GM12891 (cell line): Measurements from ENCODE around the gene NDUFB3.
"Not testable (repeated sequence)": the region's sequence is repeated elsewhere in the genome, so short reads cannot be mapped to it uniquely, and the experiment has no call there.

Experiments
- PAX5 ChIP-seq: IDR thresholded peaks from 2 replicates; pipeline ENCODE4 v1.6.1; 2011; ENCODE audit warnings: low read length, moderate library complexity, mild to moderate bottlenecking; ENCODE audit not compliant: insufficient read depth, severe bottlenecking
- POLR2A ChIP-seq: IDR thresholded peaks from 2 replicates; pipeline ENCODE4 v1.6.1; 2011; ENCODE audit warnings: low read depth, low read length, control low read depth
- POLR2AphosphoS5 ChIP-seq: IDR thresholded peaks from 2 replicates; pipeline ENCODE4 v1.6.1; 2011; ENCODE audit warnings: low read depth, low read length, control low read depth
- POU2F2 ChIP-seq: IDR thresholded peaks from 2 replicates; pipeline ENCODE4 v1.6.1; 2011; ENCODE audit warnings: low read depth, mild to moderate bottlenecking, control low read depth, low read length, moderate library complexity
- SPI1 ChIP-seq: IDR thresholded peaks from 2 replicates; pipeline ENCODE4 v1.6.1; 2011; ENCODE audit warnings: low read depth, low read length, control low read depth
- TAF1 ChIP-seq: IDR thresholded peaks from 2 replicates; pipeline ENCODE4 v1.6.1; 2011; ENCODE audit warnings: low read depth, low read length, control low read depth

DNA sequence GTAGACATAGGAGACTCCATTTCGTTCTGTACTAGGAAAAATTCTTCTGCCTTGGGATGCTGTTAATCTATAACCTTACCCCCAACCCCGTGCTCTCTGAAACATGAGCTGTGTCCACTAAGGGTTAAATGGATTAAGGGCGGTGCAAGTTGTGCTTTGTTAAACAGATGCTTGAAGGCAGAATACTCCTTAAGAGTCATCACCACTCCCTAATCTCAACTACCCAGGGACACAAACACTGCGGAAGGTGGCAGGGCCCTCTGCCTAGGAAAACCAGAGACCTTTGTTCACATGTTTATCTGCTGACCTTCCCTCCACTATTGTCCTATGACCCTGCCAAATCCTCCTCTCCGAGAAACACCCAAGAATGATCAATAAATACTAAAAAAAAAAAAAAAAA is 28.8 kb upstream of the NDUFB3 start:
- not testable (repeated sequence) for TF ChIP-seq PAX5, POLR2AphosphoS5, POLR2A, TAF1, SPI1, POU2F2
